Retinal pigment epithelial cell (primary cell): ENCODE measurements around the gene KRT1.

Source experiments
- DNase-seq: peaks from one replicate; pipeline ENCODE4 v3.0.0-alpha.2; 2010; ENCODE audit warnings: low read depth
- H3K4me3 ChIP-seq: 2 replicates; pipeline ENCODE4 v1.5.1; 2011; ENCODE audit warnings: mild to moderate bottlenecking, low read length, control low read depth, moderate library complexity
- CTCF ChIP-seq: conservative IDR thresholded peaks from 2 replicates; pipeline ENCODE4 v1.5.1; 2011; ENCODE audit warnings: low read depth, low read length, control low read depth, inconsistent platforms

Gene KRT1

DNA sequence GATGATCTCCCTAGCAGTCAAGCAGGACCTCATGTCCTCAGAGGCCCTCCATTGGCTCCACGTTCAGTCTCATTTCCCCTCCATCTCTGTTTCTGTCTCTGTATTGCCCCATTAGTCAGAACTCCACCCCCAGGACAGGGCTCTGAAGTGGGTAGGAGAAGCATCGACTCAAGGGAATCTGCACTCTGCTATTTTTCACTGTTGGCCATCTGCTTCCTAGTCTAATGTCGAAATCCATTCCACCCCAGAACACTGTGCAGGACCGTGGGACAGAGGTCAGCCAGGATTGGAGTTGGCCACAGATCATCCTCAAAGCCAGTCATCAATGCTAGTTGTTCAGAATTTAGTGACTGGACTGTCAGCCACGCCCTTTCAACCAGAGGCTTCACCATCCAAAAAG is 13.1 kb upstream of the KRT1 start:
- no peak for TF ChIP-seq CTCF
- no peak for DNase-seq
- H3K4me3 ChIP-seq = no peak overlapping the region

- peak; percentile 12 for TF ChIP-seq CTCF
- DNase-seq = no peak
- H3K4me3 ChIP-seq = no peak overlapping the region
Measured at GRCh38 chr12:52692254-52692653, 12.0 kb upstream of the KRT1 start.

DNA sequence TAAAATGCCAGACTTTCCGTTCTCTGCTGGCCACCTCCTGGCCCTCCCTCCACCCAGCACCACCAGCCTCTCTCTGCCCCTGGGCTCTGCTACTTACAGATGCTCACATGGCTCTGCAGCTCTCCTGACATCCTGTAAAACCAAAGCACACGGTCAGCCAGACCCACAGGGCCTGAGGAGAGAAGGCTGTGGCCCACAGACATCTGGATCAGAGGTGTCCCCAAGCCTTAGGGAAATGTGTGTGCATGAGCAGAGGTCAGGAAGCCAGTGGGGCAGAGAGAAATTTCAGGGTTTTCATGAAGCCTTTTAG is 11.6 kb upstream of the KRT1 start:
- H3K4me3 ChIP-seq = no peak overlapping the region
- TF ChIP-seq CTCF = no peak
- no peak for DNase-seq

GRCh38 chr12:52691076-52691840 is 11.1 kb upstream of the KRT1 start:
- H3K4me3 ChIP-seq = no peak overlapping the region
- no peak for TF ChIP-seq CTCF
- no peak for DNase-seq

DNA sequence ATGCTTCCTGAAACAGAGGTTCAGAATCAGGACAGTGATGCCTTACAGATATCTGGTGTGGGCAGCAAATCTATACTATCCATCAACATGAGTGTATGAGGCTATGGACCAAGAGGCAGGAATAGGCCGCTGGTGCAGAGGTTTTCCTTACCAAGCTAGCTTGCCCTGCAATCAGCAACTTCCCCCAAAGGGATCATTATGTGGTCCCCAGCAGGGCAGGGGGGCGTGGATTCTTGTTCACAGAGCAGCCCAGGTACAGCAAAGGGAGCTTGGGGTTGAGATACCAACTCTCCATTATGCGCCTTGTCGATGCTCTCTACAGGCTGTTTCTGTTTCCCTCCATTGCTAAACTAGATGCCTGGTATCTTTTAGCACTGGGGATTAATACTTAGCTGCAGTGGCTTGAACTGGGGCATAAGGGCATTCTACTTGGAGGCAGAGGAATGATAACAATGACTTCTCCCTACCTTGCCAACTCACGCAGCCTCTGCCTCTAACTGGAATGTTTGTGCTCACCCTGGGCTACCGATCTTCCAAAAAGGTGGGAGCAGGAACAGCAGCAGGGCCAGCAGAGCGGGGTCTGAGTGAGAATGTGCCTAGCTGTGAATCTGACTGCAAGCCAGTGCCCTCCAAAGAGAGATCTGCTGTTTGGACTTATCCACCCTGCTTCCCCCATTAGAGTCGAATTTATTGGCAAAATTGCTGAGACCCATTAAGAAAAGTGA is 10.3 kb upstream of the KRT1 start:
- no peak for TF ChIP-seq CTCF
- H3K4me3 ChIP-seq = no peak overlapping the region
- DNase-seq = no peak

DNA sequence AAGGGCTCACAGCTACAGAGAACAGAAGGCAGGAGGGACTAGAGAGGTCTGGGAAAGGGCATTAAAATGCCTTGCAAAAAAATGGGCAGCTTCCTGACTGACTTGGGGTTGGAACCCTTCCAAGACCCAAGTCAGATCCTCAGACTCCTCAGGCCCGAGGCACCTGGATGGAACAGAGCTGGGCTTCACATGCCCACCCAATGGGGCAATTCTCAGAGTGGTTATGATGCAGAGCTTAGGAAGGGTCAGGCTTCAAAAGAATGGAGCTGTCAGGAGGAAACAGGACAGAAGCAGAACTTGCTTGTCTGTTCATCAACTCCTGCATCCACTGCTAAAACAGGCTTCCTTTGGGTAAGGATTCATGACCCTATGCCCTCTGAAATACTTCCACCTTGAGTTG is 9.7 kb upstream of the KRT1 start:
- DNase-seq = no peak
- H3K4me3 ChIP-seq = no peak overlapping the region
- no peak for TF ChIP-seq CTCF

GRCh38 chr12:52689239-52689638 is 9.0 kb upstream of the KRT1 start:
- TF ChIP-seq CTCF = no peak
- H3K4me3 ChIP-seq = no peak overlapping the region
- no peak for DNase-seq
